BE2C (cell line): ENCODE measurements around the gene PRRG2.
"Not testable (repeated sequence)": the region's sequence is repeated elsewhere in the genome, so short reads cannot be mapped to it uniquely, and the experiment has no call there.

ENCODE experiments used
- DNase-seq: peaks from one replicate; pipeline ENCODE4 v3.0.0-alpha.2; 2020
- H3K27me3 ChIP-seq: fragments of 250-450 bp; sonication (Bioruptor Pico); 2 replicates; pipeline ENCODE4 v1.5.1; 2020; ENCODE audit warnings: mild to moderate bottlenecking
- H3K36me3 ChIP-seq: fragments of 250-450 bp; sonication (Bioruptor Pico); 2 replicates; pipeline ENCODE4 v1.5.1; 2020; ENCODE audit warnings: mild to moderate bottlenecking
- H3K4me1 ChIP-seq: fragments of 250-450 bp; sonication (Bioruptor Pico); 2 replicates; pipeline ENCODE4 v1.5.1; 2020
- H3K4me3 ChIP-seq: 2 replicates; pipeline ENCODE4 v1.5.1; 2011; ENCODE audit warnings: low read depth, low read length
- H3K9me3 ChIP-seq: fragments of 250-450 bp; sonication (Bioruptor Pico); 2 replicates; pipeline ENCODE4 v1.5.1; 2020
- TF ChIP-seq, protein P1 (sequence below): IDR thresholded peaks from 2 replicates; pipeline ENCODE4 v1.5.1; 2012; ENCODE audit warnings: mild to moderate bottlenecking, low read depth, low read length

Gene PRRG2

DNA sequence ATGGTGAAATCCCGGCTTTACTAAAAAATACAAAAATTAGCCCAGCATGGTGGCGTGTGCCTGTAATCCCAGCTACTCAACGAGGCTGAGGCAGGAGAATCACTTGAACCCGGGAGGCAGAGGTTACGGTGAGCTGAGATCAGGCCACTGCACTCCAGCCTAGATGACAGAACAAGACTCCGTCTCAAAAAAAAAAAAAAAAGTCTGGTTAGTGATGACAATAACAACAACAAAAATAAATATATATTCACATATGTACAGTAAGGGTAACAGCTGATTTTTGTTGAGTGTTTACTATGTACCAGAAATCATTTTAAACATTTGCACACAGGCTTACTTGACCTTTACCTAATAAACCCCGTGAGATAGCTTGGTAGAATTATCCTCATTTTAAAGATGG is 35.8 kb downstream of the PRRG2 start:
- Histone ChIP-seq H3K9me3 (no peaks in the 10 kb centered on the region), H3K4me1 (no peaks in the 10 kb centered on the region), H3K27me3 (no peaks in the 10 kb centered on the region), H3K36me3 (peaks cover 47% of the 10 kb centered on the region), H3K4me3 (no peak overlapping the region)
- DNase-seq, result no peak
- TF ChIP-seq, protein P1, sequence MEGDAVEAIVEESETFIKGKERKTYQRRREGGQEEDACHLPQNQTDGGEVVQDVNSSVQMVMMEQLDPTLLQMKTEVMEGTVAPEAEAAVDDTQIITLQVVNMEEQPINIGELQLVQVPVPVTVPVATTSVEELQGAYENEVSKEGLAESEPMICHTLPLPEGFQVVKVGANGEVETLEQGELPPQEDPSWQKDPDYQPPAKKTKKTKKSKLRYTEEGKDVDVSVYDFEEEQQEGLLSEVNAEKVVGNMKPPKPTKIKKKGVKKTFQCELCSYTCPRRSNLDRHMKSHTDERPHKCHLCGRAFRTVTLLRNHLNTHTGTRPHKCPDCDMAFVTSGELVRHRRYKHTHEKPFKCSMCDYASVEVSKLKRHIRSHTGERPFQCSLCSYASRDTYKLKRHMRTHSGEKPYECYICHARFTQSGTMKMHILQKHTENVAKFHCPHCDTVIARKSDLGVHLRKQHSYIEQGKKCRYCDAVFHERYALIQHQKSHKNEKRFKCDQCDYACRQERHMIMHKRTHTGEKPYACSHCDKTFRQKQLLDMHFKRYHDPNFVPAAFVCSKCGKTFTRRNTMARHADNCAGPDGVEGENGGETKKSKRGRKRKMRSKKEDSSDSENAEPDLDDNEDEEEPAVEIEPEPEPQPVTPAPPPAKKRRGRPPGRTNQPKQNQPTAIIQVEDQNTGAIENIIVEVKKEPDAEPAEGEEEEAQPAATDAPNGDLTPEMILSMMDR, result no peak

GRCh38 chr19:49617860-49618259 is 36.7 kb downstream of the PRRG2 start:
- not testable (repeated sequence) for DNase-seq, H3K4me3 ChIP-seq, H3K4me1 ChIP-seq, H3K27me3 ChIP-seq, H3K9me3 ChIP-seq
- peaks cover 47% of the 10 kb centered on the region for H3K36me3 ChIP-seq

DNA sequence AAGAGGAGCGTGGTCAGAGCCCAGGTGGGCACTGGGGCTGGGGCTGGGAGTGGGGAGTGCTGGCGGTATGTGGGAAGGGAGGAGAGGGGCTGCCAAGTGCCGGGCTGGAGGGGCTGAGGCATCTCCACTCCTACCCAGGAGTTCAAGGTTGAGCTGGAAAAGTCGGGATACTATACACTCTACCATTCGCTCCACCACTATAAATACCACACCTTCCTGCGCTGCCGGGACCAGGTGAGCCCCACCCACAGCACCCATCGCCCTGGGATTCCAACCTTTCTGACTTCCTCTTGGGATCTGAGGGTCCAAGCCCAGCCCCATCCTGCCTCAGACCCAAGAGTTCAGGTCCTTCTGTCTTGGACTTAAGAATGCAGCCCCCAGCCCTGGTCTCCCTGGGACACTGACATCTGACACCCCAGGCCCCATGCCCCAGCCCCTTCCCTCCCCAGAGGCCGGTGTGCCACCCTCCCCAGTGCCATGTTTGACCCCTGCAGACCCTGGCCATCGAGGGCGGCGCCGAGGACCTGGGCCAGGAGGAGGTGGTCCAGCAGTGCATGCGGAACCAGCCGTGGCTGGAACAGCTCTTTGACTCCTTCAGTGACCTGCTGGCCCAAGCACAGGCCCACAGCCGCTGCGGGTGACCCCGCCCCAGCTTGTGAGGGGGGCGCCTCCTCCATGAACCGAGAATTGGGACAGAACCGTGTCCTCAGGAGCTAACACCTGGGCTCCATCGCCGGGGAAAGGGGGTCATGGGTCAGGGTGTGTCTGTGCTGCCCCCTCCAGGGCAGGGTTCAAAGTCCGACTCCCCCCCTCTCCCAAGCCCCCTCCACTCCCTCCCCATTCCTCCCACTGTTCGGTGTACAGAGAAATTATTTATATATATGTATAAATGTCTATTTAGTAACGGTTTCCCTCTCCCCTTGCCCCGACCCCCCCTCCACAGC is 44.1 kb downstream of the PRRG2 start:
- Histone ChIP-seq H3K4me1 (no peaks in the 10 kb centered on the region), H3K4me3 (no peak overlapping the region), H3K36me3 (peaks cover 17% of the 10 kb centered on the region), H3K9me3 (no peaks in the 10 kb centered on the region), H3K27me3 (no peaks in the 10 kb centered on the region)
- TF ChIP-seq, protein P1, result no peak
- DNase-seq, result no peak

- Histone ChIP-seq H3K4me3 (no peak overlapping the region), H3K36me3 (peaks cover 15% of the 10 kb centered on the region), H3K27me3 (no peaks in the 10 kb centered on the region), H3K4me1 (0 out of 2 replicates have a peak, but pooled peaks cover 4% of the 10 kb centered on the region), H3K9me3 (no peaks in the 10 kb centered on the region)
- TF ChIP-seq, protein P1, result no peak
- DNase-seq, result no peak
Observed at GRCh38 chr19:49626226-49626625, 45.1 kb downstream of the PRRG2 start.

GRCh38 chr19:49629659-49630058 is 48.5 kb downstream of the PRRG2 start:
- TF ChIP-seq, protein P1, result no peak
- H3K4me1 ChIP-seq, result 0 out of 2 replicates have a peak, but pooled peaks cover 4% of the 10 kb centered on the region

GRCh38 chr19:49631014-49631588 is 50.0 kb downstream of the PRRG2 start:
- TF ChIP-seq, protein P1, result no peak
- DNase-seq, result no peak
- Histone ChIP-seq H3K27me3 (no peaks in the 10 kb centered on the region), H3K4me1 (0 out of 2 replicates have a peak, but pooled peaks cover 4% of the 10 kb centered on the region), H3K4me3 (no peak overlapping the region), H3K36me3 (no peaks in the 10 kb centered on the region), H3K9me3 (no peaks in the 10 kb centered on the region)

More at GRCh38 chr19:49629659-49630058, 48.5 kb downstream of the PRRG2 start:
- Histone ChIP-seq H3K36me3 (peaks cover 7% of the 10 kb centered on the region), H3K4me3 (no peak overlapping the region), H3K9me3 (no peaks in the 10 kb centered on the region), H3K27me3 (no peaks in the 10 kb centered on the region)
- no peak for DNase-seq
